GM23248 (cell line): ENCODE results near the gene ARAP1. TPM values are rescaled to one million over a fixed set of nuclear protein-coding genes. Genes with fewer than 3 reads are reported as not detected.

Source experiments
- DNase-seq: peaks from one replicate; pipeline ENCODE4 v3.0.0-alpha.2; 2015
- H2AFZ ChIP-seq: fragments of 200-600 bp; sonication (generic); 2 replicates; pipeline ENCODE4 v1.6.1; 2016; ENCODE audit warnings: antibody characterized with exemption
- H3F3A ChIP-seq: fragments of 200-600 bp; sonication (generic); 2 replicates; pipeline ENCODE4 v1.6.1; 2016; ENCODE audit warnings: mild to moderate bottlenecking, antibody characterized with exemption, mixed run types; ENCODE audit not compliant: insufficient read depth
- H3K27ac ChIP-seq: fragments of 200-600 bp; sonication (generic); 2 replicates; pipeline ENCODE4 v1.5.1; 2016; ENCODE audit warnings: mild to moderate bottlenecking
- H3K27me3 ChIP-seq: fragments of 200-600 bp; sonication (generic); replicated peaks from 2 replicates; pipeline ENCODE4 v1.6.1; 2016; ENCODE audit warnings: mild to moderate bottlenecking; ENCODE audit not compliant: insufficient read depth
- H3K36me3 ChIP-seq: fragments of 200-600 bp; sonication (generic); 2 replicates; pipeline ENCODE4 v1.6.1; 2016; ENCODE audit warnings: low read depth, mild to moderate bottlenecking
- H3K4me1 ChIP-seq: fragments of 200-600 bp; sonication (generic); 2 replicates; pipeline ENCODE4 v1.6.1; 2016; ENCODE audit warnings: mild to moderate bottlenecking; ENCODE audit not compliant: insufficient read depth
- H3K4me2 ChIP-seq: fragments of 200-600 bp; sonication (generic); one replicate; pipeline ENCODE4 v1.6.1; 2016; ENCODE audit warnings: mild to moderate bottlenecking; ENCODE audit not compliant: unreplicated experiment
- H3K4me3 ChIP-seq: fragments of 200-600 bp; sonication (generic); 2 replicates; pipeline ENCODE4 v1.5.1; 2016; ENCODE audit warnings: mild to moderate bottlenecking
- H3K79me2 ChIP-seq: fragments of 200-600 bp; sonication (generic); 2 replicates; pipeline ENCODE4 v1.6.1; 2016; ENCODE audit warnings: mild to moderate bottlenecking; ENCODE audit not compliant: insufficient read depth
- H3K9ac ChIP-seq: fragments of 200-600 bp; sonication (generic); 2 replicates; pipeline ENCODE4 v1.6.1; 2016; ENCODE audit warnings: mild to moderate bottlenecking
- H3K9me2 ChIP-seq: fragments of 200-600 bp; sonication (generic); 2 replicates; pipeline ENCODE4 v1.6.1; 2016; ENCODE audit warnings: mixed run types, mild to moderate bottlenecking, moderate library complexity; ENCODE audit not compliant: insufficient read depth
- H3K9me3 ChIP-seq: fragments of 200-600 bp; sonication (generic); one replicate; pipeline ENCODE4 v1.6.1; 2017; ENCODE audit warnings: low read depth
- H4K20me1 ChIP-seq: fragments of 200-600 bp; sonication (generic); 2 replicates; pipeline ENCODE4 v1.6.0; 2016; ENCODE audit not compliant: insufficient read depth
- EZH2 ChIP-seq: fragments of 200-600 bp; sonication (generic); IDR thresholded peaks from 2 replicates; pipeline ENCODE4 v1.6.1; 2018; ENCODE audit warnings: antibody characterized with exemption, mild to moderate bottlenecking; ENCODE audit not compliant: insufficient read depth, poor library complexity, severe bottlenecking
- EZH2phosphoT487 ChIP-seq: fragments of 200-600 bp; sonication (generic); IDR thresholded peaks from 2 replicates; pipeline ENCODE4 v1.6.1; 2018; ENCODE audit warnings: antibody characterized with exemption, moderate library complexity, mild to moderate bottlenecking, low read depth; ENCODE audit not compliant: insufficient read depth
- WGBS, 2 experiments: methylation state at CpG; one replicate each; pipeline ENCODE4 v1.1.6; 2015 to 2017; ENCODE audit warnings: low lambda C conversion rate in 2 of 2, low coverage in 1 of 2; ENCODE audit errors: missing lambda C conversion rate in 2 of 2; 5-methylcytosine and 5-hydroxymethylcytosine counted together
- in situ Hi-C: fragments of 300-500 bp; cut with MboI; formaldehyde crosslinking; loops from 2 replicates; pipeline ENCODE4 v1.15.0; 2020
- polyA plus RNA-seq: library from polyadenylated mRNA; unstranded; fragments of >200 nt; fragmentation: Nextera tagmentation; extraction: Ambion mirVana; gene quantifications from 2 replicates; pipeline ENCODE4 v1.2.1, GENCODE V29; 2016
- total RNA-seq: library from RNA; depleted of rRNA; stranded (reverse); fragments of >200 nt; shearing (Covaris generic); gene quantifications from 2 replicates; pipeline ENCODE4 v1.2.3, GENCODE V29; 2014

Gene ARAP1
- total and polyA plus RNA-seq, 2 experiments from 2014 or later, result 41.5 to 73.9 TPM

GRCh38 chr11:72642884-72643522 is 109.2 kb downstream of the ARAP1 start:
- Histone ChIP-seq H3K4me1 (no peaks in the 10 kb centered on the region), H3K4me2 (peak overlapping the region; percentile 47), H3K9me2 (no peaks in the 10 kb centered on the region), H4K20me1 (no peaks in the 10 kb centered on the region), H3K79me2 (no peaks in the 10 kb centered on the region), H3K36me3 (no peaks in the 10 kb centered on the region), H3K27ac (no peak overlapping the region), H3F3A (no peaks in the 10 kb centered on the region; the same call in 1 of the 2 replicates), H3K9ac (no peak overlapping the region), H3K9me3 (no peaks in the 10 kb centered on the region), H3K4me3 (peak overlapping the region; percentile 62), H2AFZ (peak overlapping the region; percentile 66), H3K27me3 (peaks cover 23% of the 10 kb centered on the region)
- no peak for TF ChIP-seq EZH2phosphoT487
- TF ChIP-seq EZH2, result no peak
- DNase-seq, result peak; percentile 68
- in situ Hi-C loops, result no loop called here
- WGBS, 2 experiments, result 1 to 3% methylated on average over 51 to 57 of the region's 59 CpGs

- Histone ChIP-seq H3K9ac (no peak overlapping the region), H3K27ac (no peak overlapping the region), H3K9me2 (no peaks in the 10 kb centered on the region), H4K20me1 (no peaks in the 10 kb centered on the region), H3K27me3 (peaks cover 23% of the 10 kb centered on the region), H3F3A (no peaks in the 10 kb centered on the region; the same call in 1 of the 2 replicates), H3K36me3 (no peaks in the 10 kb centered on the region), H2AFZ (peak overlapping the region; percentile 66), H3K4me3 (peak overlapping the region; percentile 62), H3K79me2 (no peaks in the 10 kb centered on the region), H3K4me2 (peak overlapping the region; percentile 75), H3K9me3 (no peaks in the 10 kb centered on the region), H3K4me1 (no peaks in the 10 kb centered on the region)
- no peak for TF ChIP-seq EZH2phosphoT487
- WGBS, 2 experiments, result 2% methylated on average over 56 to 71 of the region's 85 CpGs
- in situ Hi-C loops, result no loop called here
- peak; percentile 56 for DNase-seq
These were observed 109.9 kb downstream of the ARAP1 start for GRCh38 chr11:72642043-72642883.

GRCh38 chr11:72641522-72642042 is 110.6 kb downstream of the ARAP1 start:
- H3K79me2 ChIP-seq, result no peaks in the 10 kb centered on the region
- no peaks in the 10 kb centered on the region for H3K36me3 ChIP-seq
- no peak for TF ChIP-seq EZH2
- TF ChIP-seq EZH2phosphoT487, result no peak
- H3K9me2 ChIP-seq, result no peaks in the 10 kb centered on the region
- H3K9me3 ChIP-seq, result no peaks in the 10 kb centered on the region
- in situ Hi-C loops, result no loop called here
- peaks cover 23% of the 10 kb centered on the region for H3K27me3 ChIP-seq
- WGBS, 2 experiments, result 33% methylated on average over 12 of the region's 12 CpGs
- H3K4me2 ChIP-seq, result peak overlapping the region; percentile 75
- H3K4me3 ChIP-seq, result no peak overlapping the region
- no peaks in the 10 kb centered on the region for H3K4me1 ChIP-seq
- DNase-seq, result no peak
- H3K9ac ChIP-seq, result no peak overlapping the region
- no peak overlapping the region for H3K27ac ChIP-seq
- no peaks in the 10 kb centered on the region; the same call in 1 of the 2 replicates for H3F3A ChIP-seq
- no peak overlapping the region for H2AFZ ChIP-seq
- no peaks in the 10 kb centered on the region for H4K20me1 ChIP-seq

- Histone ChIP-seq H3K9ac (no peak overlapping the region), H3F3A (no peaks in the 10 kb centered on the region; the same call in 1 of the 2 replicates), H3K36me3 (no peaks in the 10 kb centered on the region), H4K20me1 (no peaks in the 10 kb centered on the region), H3K4me1 (no peaks in the 10 kb centered on the region), H3K27ac (no peak overlapping the region), H3K27me3 (peaks cover 23% of the 10 kb centered on the region), H3K4me3 (no peak overlapping the region), H3K79me2 (no peaks in the 10 kb centered on the region), H3K9me2 (no peaks in the 10 kb centered on the region), H2AFZ (no peak overlapping the region), H3K4me2 (no peak overlapping the region), H3K9me3 (no peaks in the 10 kb centered on the region)
- no peak for TF ChIP-seq EZH2phosphoT487
- no peak for DNase-seq
- WGBS, 2 experiments, result 78 to 79% methylated on average over 23 of the region's 23 CpGs
- in situ Hi-C loops, result no loop called here
These were observed 112.5 kb downstream of the ARAP1 start for GRCh38 chr11:72639502-72640375.
